Neutrophil (primary cell): ENCODE results near the gene DDX11.
"Not testable (repeated sequence)": the region's sequence is repeated elsewhere in the genome, so short reads cannot be mapped to it uniquely, and the experiment has no call there.

Experiments used
- H3K27ac ChIP-seq: fragments of 200-600 bp; sonication (generic); 2 replicates; pipeline ENCODE4 v1.5.1; 2016; ENCODE audit warnings: mild to moderate bottlenecking, moderate library complexity
- H3K27me3 ChIP-seq: fragments of 200-600 bp; sonication (generic); 2 replicates; pipeline ENCODE4 v1.6.0; 2016; ENCODE audit warnings: mild to moderate bottlenecking
- H3K36me3 ChIP-seq: fragments of 200-600 bp; sonication (generic); 2 replicates; pipeline ENCODE4 v1.5.1; 2017
- H3K4me1 ChIP-seq, 2 experiments: fragments of 200-600 bp in 1 of 2; sonication (generic) in 1 of 2; 1 replicate in 1 of 2; 2 replicates in 1 of 2; pipeline versions ENCODE4 v1.5.1 to v1.6.1; 2013 to 2016; ENCODE audit warnings: low read depth in 1 of 2, low read length in 1 of 2, mild to moderate bottlenecking in 1 of 2, moderate library complexity in 1 of 2; ENCODE audit not compliant: control insufficient read depth in 1 of 2, insufficient read depth in 1 of 2
- H3K4me3 ChIP-seq, 2 experiments: fragments of 200-600 bp in 1 of 2; sonication (generic) in 1 of 2; 1 replicate in 1 of 2; 2 replicates in 1 of 2; pipeline ENCODE4 v1.5.1; 2013 to 2016; ENCODE audit warnings: low read depth in 1 of 2, low read length in 1 of 2, mild to moderate bottlenecking in 1 of 2, moderate library complexity in 1 of 2
- H3K9me3 ChIP-seq: fragments of 200-600 bp; sonication (generic); 2 replicates; pipeline ENCODE4 v1.5.1; 2016
- CTCF ChIP-seq: fragments of 200-600 bp; sonication (generic); IDR thresholded peaks from 2 replicates; pipeline ENCODE4 v1.5.1; 2016; ENCODE audit warnings: antibody characterized with exemption

The DDX11 gene

GRCh38 chr12:31037028-31037427 is 36.6 kb upstream of the DDX11 start:
- no peak overlapping the region for H3K27ac ChIP-seq
- H3K36me3 ChIP-seq, result no peaks in the 10 kb centered on the region
- TF ChIP-seq CTCF, result no peak
- H3K4me3 ChIP-seq, result no peak overlapping the region
- H3K9me3 ChIP-seq, result no peaks in the 10 kb centered on the region
- H3K27me3 ChIP-seq, result no peaks in the 10 kb centered on the region
- H3K4me1 ChIP-seq, result no peaks in the 10 kb centered on the region

GRCh38 chr12:31037931-31038330 is 35.7 kb upstream of the DDX11 start:
- Histone ChIP-seq H3K36me3 (no peaks in the 10 kb centered on the region), H3K27ac (no peak overlapping the region), H3K4me3 (no peak overlapping the region), H3K9me3 (no peaks in the 10 kb centered on the region), H3K4me1 (no peaks in the 10 kb centered on the region), H3K27me3 (no peaks in the 10 kb centered on the region)
- no peak for TF ChIP-seq CTCF

- Histone ChIP-seq H3K36me3 (no peaks in the 10 kb centered on the region), H3K4me1 (no peaks in the 10 kb centered on the region), H3K4me3 (no peak overlapping the region), H3K27me3 (no peaks in the 10 kb centered on the region), H3K9me3 (no peaks in the 10 kb centered on the region), H3K27ac (no peak overlapping the region)
- TF ChIP-seq CTCF, result no peak
These were observed 32.6 kb upstream of the DDX11 start for GRCh38 chr12:31041033-31041564.

GRCh38 chr12:31050143-31050542 is 23.5 kb upstream of the DDX11 start:
- H3K4me3 ChIP-seq, H3K9me3 ChIP-seq, H3K4me1 ChIP-seq, H3K27me3 ChIP-seq, H3K27ac ChIP-seq, H3K36me3 ChIP-seq: not testable (repeated sequence)

- H3K36me3 ChIP-seq, H3K27ac ChIP-seq, H3K4me1 ChIP-seq, H3K4me3 ChIP-seq, H3K27me3 ChIP-seq, H3K9me3 ChIP-seq: not testable (repeated sequence)
These were observed 23.1 kb upstream of the DDX11 start for GRCh38 chr12:31050548-31050947.

GRCh38 chr12:31051692-31052091 is 22.0 kb upstream of the DDX11 start:
- H3K9me3 ChIP-seq, H3K4me3 ChIP-seq, H3K4me1 ChIP-seq: not testable (repeated sequence)

GRCh38 chr12:31052121-31052520 is 21.5 kb upstream of the DDX11 start:
- H3K27me3 ChIP-seq, H3K4me1 ChIP-seq, H3K36me3 ChIP-seq, H3K4me3 ChIP-seq, H3K9me3 ChIP-seq, H3K27ac ChIP-seq: not testable (repeated sequence)

More at GRCh38 chr12:31051692-31052091, 22.0 kb upstream of the DDX11 start:
- H3K36me3 ChIP-seq, H3K27ac ChIP-seq, H3K27me3 ChIP-seq: not testable (repeated sequence)

GRCh38 chr12:31052666-31053439 is 20.8 kb upstream of the DDX11 start:
- not testable (repeated sequence) for H3K4me1 ChIP-seq, H3K27me3 ChIP-seq, H3K36me3 ChIP-seq, H3K9me3 ChIP-seq, H3K27ac ChIP-seq, H3K4me3 ChIP-seq

GRCh38 chr12:31053944-31054343 is 19.7 kb upstream of the DDX11 start:
- not testable (repeated sequence) for H3K27ac ChIP-seq, H3K27me3 ChIP-seq, H3K36me3 ChIP-seq, H3K4me1 ChIP-seq, H3K4me3 ChIP-seq, H3K9me3 ChIP-seq
